HepG2 (cell line): ENCODE results near the gene CLEC5A. TPM values are rescaled to one million over a fixed set of nuclear protein-coding genes. Genes with fewer than 3 reads are reported as not detected.

Experiments used
- ATAC-seq: fragments of 200-7000 bp; cut with Tn5 transposase; 3 replicates; pipeline ENCODE4 v1.9.1; 2020; ENCODE audit warnings: mild to moderate bottlenecking, moderate library complexity
- BruUV-seq: library from RNA; stranded (reverse); fragments of 400-500 nt; replicated peaks from 2 replicates; lab custom pipeline; 2021; lab: Mats Ljungman, UMichigan
- CTCF ChIA-PET: fragments of 300-600 bp; formaldehyde crosslinking; extraction: SDS; loops from one replicate; lab custom pipeline; 2021; ENCODE audit warnings: low total read pairs, inconsistent platforms, low intra/inter-chr PET ratio; lab: Yijun Ruan, JAX
- POLR2A ChIA-PET: fragments of 350-600 bp; sonication (Branson Sonifier 250); formaldehyde crosslinking; loops from one replicate; lab custom pipeline; 2020; ENCODE audit warnings: antibody characterized with exemption, inconsistent platforms; lab: Yijun Ruan, JAX
- DNase-seq: peaks from one replicate; pipeline ENCODE4 v3.0.0-alpha.2; 2015; ENCODE audit warnings: low spot score
- FAIRE-seq: peaks from 3 replicates; lab custom pipeline; 2011; peaks lifted over from hg19 to GRCh38; lab: Jason Lieb, UNC
- H2AFZ ChIP-seq: one replicate; pipeline ENCODE4 v1.6.1; 2011; ENCODE audit warnings: low read length, inconsistent platforms
- H3K27ac ChIP-seq: fragments of 300-600 bp; 3 replicates; pipeline ENCODE4 v1.8.0; 2011; ENCODE audit warnings: mixed run types, mild to moderate bottlenecking, mixed read lengths, low read length, inconsistent platforms; ENCODE audit not compliant: insufficient read depth; ENCODE audit errors: extremely low read length
- H3K27me3 ChIP-seq, 2 experiments: fragments of 200-600 bp in 1 of 2; 2 replicates in 1 of 2; 3 replicates in 1 of 2; pipeline versions ENCODE4 v1.6.0 to v1.8.0; 2011; ENCODE audit warnings: low read length in 2 of 2, mild to moderate bottlenecking in 2 of 2, moderate library complexity in 2 of 2, inconsistent platforms in 1 of 2; ENCODE audit not compliant: insufficient read depth in 2 of 2, control insufficient read depth in 1 of 2
- H3K36me3 ChIP-seq, 2 experiments: fragments of 200-600 bp in 1 of 2; replicated peaks in 1 of 2; 2 replicates in 1 of 2; 3 replicates in 1 of 2; pipeline versions ENCODE4 v1.5.1 to v1.8.0; 2011; ENCODE audit warnings: low read length in 2 of 2, inconsistent platforms in 1 of 2; ENCODE audit not compliant: insufficient read depth in 2 of 2, control insufficient read depth in 1 of 2
- H3K4me1 ChIP-seq: 2 replicates; pipeline ENCODE4 v1.5.1; 2012; ENCODE audit warnings: low read length, inconsistent platforms; ENCODE audit not compliant: insufficient read depth
- H3K4me2 ChIP-seq: 2 replicates; pipeline ENCODE4 v1.6.0; 2011; ENCODE audit warnings: low read depth, low read length, inconsistent platforms
- H3K4me3 ChIP-seq, 3 experiments: fragments of 200-600 bp in 1 of 3; sonication (generic), shearing (Covaris generic) in 1 of 3; replicated peaks in 1 of 3; 2 replicates each; pipeline ENCODE4 v1.5.1; 2011 to 2016; ENCODE audit warnings: low read length in 3 of 3, inconsistent platforms in 2 of 3, low read depth in 2 of 3, mild to moderate bottlenecking in 2 of 3, control low read depth in 1 of 3, mixed read lengths in 1 of 3; ENCODE audit not compliant: insufficient read depth in 1 of 3
- H3K79me2 ChIP-seq: one replicate; pipeline ENCODE4 v1.6.1; 2011; ENCODE audit warnings: low read length, inconsistent platforms; ENCODE audit not compliant: insufficient read depth
- H3K9ac ChIP-seq: 2 replicates; pipeline ENCODE4 v1.6.0; 2011; ENCODE audit warnings: mild to moderate bottlenecking, low read depth, low read length, inconsistent platforms; ENCODE audit not compliant: insufficient read depth
- H3K9me3 ChIP-seq: 2 replicates; pipeline ENCODE4 v1.5.1; 2012; ENCODE audit warnings: mild to moderate bottlenecking, low read length
- H4K20me1 ChIP-seq: 2 replicates; pipeline ENCODE4 v1.6.0; 2011; ENCODE audit warnings: inconsistent platforms, mild to moderate bottlenecking, low read length, moderate library complexity; ENCODE audit not compliant: insufficient read depth
- HDAC1 ChIP-seq: sonication (generic); formaldehyde crosslinking; IDR thresholded peaks from 2 replicates; pipeline ENCODE4 v1.5.1; 2020; ENCODE audit warnings: mild to moderate bottlenecking, missing genetic modification reagents
- HMGXB3 ChIP-seq: sonication (generic); formaldehyde crosslinking; IDR thresholded peaks from 2 replicates; pipeline ENCODE4 v1.4.0; 2020; ENCODE audit warnings: missing genetic modification reagents, borderline replicate concordance
- NFYB ChIP-seq: sonication (generic); formaldehyde crosslinking; IDR thresholded peaks from 2 replicates; pipeline ENCODE4 v1.4.0; 2020; ENCODE audit warnings: missing genetic modification reagents
- PITX1 ChIP-seq: sonication (generic); formaldehyde crosslinking; IDR thresholded peaks from 2 replicates; pipeline ENCODE4 v1.5.1; 2020; ENCODE audit warnings: mild to moderate bottlenecking, missing genetic modification reagents
- XBP1 ChIP-seq: sonication (generic); formaldehyde crosslinking; IDR thresholded peaks from 2 replicates; pipeline ENCODE4 v1.5.0; 2020; ENCODE audit warnings: missing genetic modification reagents
- ZNF772 ChIP-seq: sonication (generic); formaldehyde crosslinking; IDR thresholded peaks from 2 replicates; pipeline ENCODE4 v1.5.0; 2020; ENCODE audit warnings: mild to moderate bottlenecking, missing genetic modification reagents
- WGBS: methylation state at CpG from one replicate; pipeline ENCODE4 v1.1.6; 2017; ENCODE audit warnings: low lambda C conversion rate; 5-methylcytosine and 5-hydroxymethylcytosine counted together
- in situ Hi-C: cut with HindIII; loops from 2 replicates; pipeline ENCODE4 v1.10.0; 2017; ENCODE audit warnings: low pct_unique_long_range_greater_than_20kb; ENCODE audit not compliant: extremely low pct_ligation_motif_present
- intact Hi-C: fragments of 100-400 bp; cut with micrococcal nuclease; formaldehyde crosslinking; loops from one replicate; pipeline ENCODE4 v1.10.0; 2022; ENCODE audit not compliant: unreplicated experiment
- polyA plus RNA-seq, 8 experiments: library from polyadenylated mRNA; depleted of rRNA in 3 of 8; stranded (reverse) in 7 of 8; unstranded in 1 of 8; fragments of >200 nt; fragmentation: Illumina TruSeq in 4 of 8; extraction: Trizol in 4 of 8; gene quantifications; 2 replicates each; pipeline versions ENCODE4 v1.2.1 to v1.2.3, GENCODE V29; 2011 to 2016; ENCODE audit warnings: low read depth in 4 of 8, missing spikeins in 1 of 8, mixed read lengths in 1 of 8; ENCODE audit not compliant: insufficient read depth in 1 of 8
- total RNA-seq, 5 experiments: library from RNA; depleted of rRNA; stranded (reverse); fragments of >200 nt; fragmentation: Illumina TruSeq; extraction: Trizol; gene quantifications; 2 replicates each; pipeline ENCODE4 v1.2.3, GENCODE V29; 2016; ENCODE audit warnings: low read depth in 1 of 5
- TF ChIP-seq, protein P1 (sequence below): sonication (generic); formaldehyde crosslinking; IDR thresholded peaks from 2 replicates; pipeline ENCODE4 v1.5.0; 2020; ENCODE audit warnings: missing genetic modification reagents, mild to moderate bottlenecking, borderline replicate concordance
- TF ChIP-seq, protein P2 (sequence below): sonication (generic); formaldehyde crosslinking; IDR thresholded peaks from 2 replicates; pipeline ENCODE4 v1.4.0; 2020; ENCODE audit warnings: missing genetic modification reagents

Gene CLEC5A
- total and polyA plus RNA-seq, 2 of the 13 experiments (the other 11 are each of a cell fraction or from before 2014, with no cell fraction given), result not detected

- TF ChIP-seq HDAC1, result no peak
- TF ChIP-seq, all 625 proteins: peak for 1
Measured at GRCh38 chr7:141978351-141978750, 31.6 kb upstream of the CLEC5A start (continued).

GRCh38 chr7:141976524-141977245 lies 29.9 kb upstream of the CLEC5A start:
- ATAC-seq (no peak), FAIRE-seq (no peak), DNase-seq (no peak)
- Histone ChIP-seq H2AFZ (no peak overlapping the region), H3K9ac (no peak overlapping the region), H3K27me3 (no peaks in the 10 kb centered on the region), H3K4me3 (no peak overlapping the region), H3K36me3 (no peaks in the 10 kb centered on the region), H3K27ac (no peak overlapping the region), H3K9me3 (no peaks in the 10 kb centered on the region), H4K20me1 (no peaks in the 10 kb centered on the region), H3K4me1 (no peaks in the 10 kb centered on the region), H3K4me2 (no peak overlapping the region), H3K79me2 (no peaks in the 10 kb centered on the region)
- in situ Hi-C loops (loop anchor here (5.0 kb wide), 1 partner anchor 211 kb away; no protein-coding TSS in a partner anchor), intact Hi-C loops (loop anchor here (1.0 kb wide), 1 partner anchor 212 kb away; no protein-coding TSS in a partner anchor)
- 34% methylated on average over 11 of the region's 11 CpGs for WGBS
- TF ChIP-seq, protein P1, sequence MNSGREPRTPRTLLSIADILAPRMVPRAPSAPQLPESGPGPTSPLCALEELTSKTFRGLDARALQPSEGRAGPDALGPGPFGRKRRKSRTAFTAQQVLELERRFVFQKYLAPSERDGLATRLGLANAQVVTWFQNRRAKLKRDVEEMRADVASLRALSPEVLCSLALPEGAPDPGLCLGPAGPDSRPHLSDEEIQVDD (CRISPR knock-in tag), result no peak
- TF ChIP-seq HMGXB3 (CRISPR knock-in tag) (0 out of 2 replicates have a peak, but pooled peaks have one; percentile 2), PITX1 (CRISPR knock-in tag) (no peak), NFYB (CRISPR knock-in tag) (no peak), ZNF772 (CRISPR knock-in tag) (no peak), XBP1 (CRISPR knock-in tag) (no peak)
- TF ChIP-seq, protein P2, sequence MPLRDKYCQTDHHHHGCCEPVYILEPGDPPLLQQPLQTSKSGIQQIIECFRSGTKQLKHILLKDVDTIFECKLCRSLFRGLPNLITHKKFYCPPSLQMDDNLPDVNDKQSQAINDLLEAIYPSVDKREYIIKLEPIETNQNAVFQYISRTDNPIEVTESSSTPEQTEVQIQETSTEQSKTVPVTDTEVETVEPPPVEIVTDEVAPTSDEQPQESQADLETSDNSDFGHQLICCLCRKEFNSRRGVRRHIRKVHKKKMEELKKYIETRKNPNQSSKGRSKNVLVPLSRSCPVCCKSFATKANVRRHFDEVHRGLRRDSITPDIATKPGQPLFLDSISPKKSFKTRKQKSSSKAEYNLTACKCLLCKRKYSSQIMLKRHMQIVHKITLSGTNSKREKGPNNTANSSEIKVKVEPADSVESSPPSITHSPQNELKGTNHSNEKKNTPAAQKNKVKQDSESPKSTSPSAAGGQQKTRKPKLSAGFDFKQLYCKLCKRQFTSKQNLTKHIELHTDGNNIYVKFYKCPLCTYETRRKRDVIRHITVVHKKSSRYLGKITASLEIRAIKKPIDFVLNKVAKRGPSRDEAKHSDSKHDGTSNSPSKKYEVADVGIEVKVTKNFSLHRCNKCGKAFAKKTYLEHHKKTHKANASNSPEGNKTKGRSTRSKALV (CRISPR knock-in tag), result no peak
- ChIA-PET CTCF (interaction anchor here (3.8 kb wide), 1 partner anchor 212 kb away, joined by 38 read pairs; no protein-coding TSS in a partner anchor), POLR2A (no interaction called here)
- no TSS peak for BruUV-seq
